SK-N-SH treated with all-trans-retinoic acid at 6 μM for 48 hours (cell line): ENCODE measurements around the gene DOK6.

Experiments
- ATAC-seq: fragments of 200-7000 bp; cut with Tn5 transposase; 3 replicates; pipeline ENCODE4 v1.9.1; 2020; ENCODE audit warnings: mild to moderate bottlenecking, moderate library complexity
- ARNTL ChIP-seq: fragments of 450-650 bp; formaldehyde crosslinking; IDR thresholded peaks from 2 replicates; pipeline ENCODE4 v1.5.0; 2020; ENCODE audit warnings: low read depth, mild to moderate bottlenecking, moderate library complexity, borderline replicate concordance
- BACH2 ChIP-seq: fragments of 250-450 bp; sonication (Bioruptor Pico); IDR thresholded peaks from 2 replicates; pipeline ENCODE4 v1.9.0; 2021; ENCODE audit warnings: mild to moderate bottlenecking, borderline replicate concordance
- CSDC2 ChIP-seq: fragments of 250-450 bp; sonication (Bioruptor Pico); IDR thresholded peaks from 2 replicates; pipeline ENCODE4 v1.5.0; 2020; ENCODE audit warnings: mild to moderate bottlenecking, moderate library complexity
- CSRNP3 ChIP-seq: fragments of 250-450 bp; sonication (Bioruptor Pico); IDR thresholded peaks from 2 replicates; pipeline ENCODE4 v1.5.1; 2021; ENCODE audit warnings: mild to moderate bottlenecking, moderate library complexity
- ESRRG ChIP-seq: fragments of 250-450 bp; sonication (Bioruptor Pico); IDR thresholded peaks from 2 replicates; pipeline ENCODE4 v1.6.1; 2021; ENCODE audit warnings: mild to moderate bottlenecking
- GLIS3 ChIP-seq: fragments of 250-450 bp; sonication (Bioruptor Pico); IDR thresholded peaks from 2 replicates; pipeline ENCODE4 v1.5.0; 2020; ENCODE audit warnings: mild to moderate bottlenecking, moderate library complexity
- ISL1 ChIP-seq: fragments of 250-450 bp; sonication (Bioruptor Pico); IDR thresholded peaks from 2 replicates; pipeline ENCODE4 v2.1.2; 2022; ENCODE audit warnings: mild to moderate bottlenecking, moderate library complexity
- OSR1 ChIP-seq: fragments of 250-450 bp; sonication (Bioruptor Pico); IDR thresholded peaks from 2 replicates; pipeline ENCODE4 v1.8.0; 2022; ENCODE audit warnings: moderate library complexity, mild to moderate bottlenecking, inconsistent platforms
- PATZ1 ChIP-seq: fragments of 250-450 bp; sonication (Bioruptor Pico); IDR thresholded peaks from 2 replicates; pipeline ENCODE4 v1.8.0; 2020; ENCODE audit warnings: mild to moderate bottlenecking, moderate library complexity, borderline replicate concordance
- POU6F1 ChIP-seq: fragments of 250-450 bp; sonication (Bioruptor Pico); IDR thresholded peaks from 2 replicates; pipeline ENCODE4 v1.8.0; 2021; ENCODE audit warnings: low read depth, mild to moderate bottlenecking, moderate library complexity, borderline replicate concordance
- PPARA ChIP-seq: fragments of 250-450 bp; sonication (Bioruptor Pico); IDR thresholded peaks from 2 replicates; pipeline ENCODE4 v1.5.0; 2020; ENCODE audit warnings: mild to moderate bottlenecking, borderline replicate concordance
- RARB ChIP-seq: fragments of 250-450 bp; sonication (Bioruptor Pico); IDR thresholded peaks from 2 replicates; pipeline ENCODE4 v1.8.0; 2021; ENCODE audit warnings: mild to moderate bottlenecking, moderate library complexity
- SNAI2 ChIP-seq: fragments of 250-450 bp; sonication (Bioruptor Pico); IDR thresholded peaks from 2 replicates; pipeline ENCODE4 v1.5.0; 2020; ENCODE audit warnings: mild to moderate bottlenecking, moderate library complexity
- TCF4 ChIP-seq: fragments of 250-450 bp; sonication (Bioruptor Pico); IDR thresholded peaks from 2 replicates; pipeline ENCODE4 v1.8.0; 2021; ENCODE audit warnings: mild to moderate bottlenecking, moderate library complexity, borderline replicate concordance
- TSHZ2 ChIP-seq: fragments of 250-450 bp; sonication (Bioruptor Pico); IDR thresholded peaks from 2 replicates; pipeline ENCODE4 v1.5.0; 2020; ENCODE audit warnings: mild to moderate bottlenecking, moderate library complexity
- ZC3H10 ChIP-seq: fragments of 250-450 bp; sonication (Bioruptor Pico); IDR thresholded peaks from 2 replicates; pipeline ENCODE4 v1.5.1; 2021; ENCODE audit warnings: mild to moderate bottlenecking, moderate library complexity
- ZFP3 ChIP-seq: fragments of 250-450 bp; sonication (Bioruptor Pico); IDR thresholded peaks from 2 replicates; pipeline ENCODE4 v1.5.0; 2020; ENCODE audit warnings: mild to moderate bottlenecking, moderate library complexity
- ZFP30 ChIP-seq: fragments of 450-650 bp; formaldehyde crosslinking; IDR thresholded peaks from 2 replicates; pipeline ENCODE4 v1.5.0; 2022; ENCODE audit warnings: mild to moderate bottlenecking, moderate library complexity
- ZNF565 ChIP-seq: fragments of 450-650 bp; formaldehyde crosslinking; conservative IDR thresholded peaks from 2 replicates; pipeline ENCODE4 v1.5.0; 2020; ENCODE audit warnings: low read depth, mild to moderate bottlenecking, moderate library complexity
- ZNF70 ChIP-seq: fragments of 450-650 bp; formaldehyde crosslinking; IDR thresholded peaks from 2 replicates; pipeline ENCODE4 v1.5.0; 2020; ENCODE audit warnings: mild to moderate bottlenecking, moderate library complexity
- ZNF8 ChIP-seq: fragments of 450-650 bp; formaldehyde crosslinking; IDR thresholded peaks from 2 replicates; pipeline ENCODE4 v1.5.0; 2020; ENCODE audit warnings: mild to moderate bottlenecking, moderate library complexity

DOK6 gene

GRCh38 chr18:69703461-69703860 is 302.8 kb downstream of the DOK6 start:
- ATAC-seq, result no peak
- TF ChIP-seq BACH2 (CRISPR knock-in tag) (no peak), ZFP3 (CRISPR knock-in tag) (no peak), ZNF565 (CRISPR knock-in tag) (no peak), ZNF70 (CRISPR knock-in tag) (no peak)

- no peak for ATAC-seq
- TF ChIP-seq RARB (CRISPR knock-in tag) (no peak), ESRRG (CRISPR knock-in tag) (no peak)
Observed at GRCh38 chr18:69705987-69706386, 305.3 kb downstream of the DOK6 start.

GRCh38 chr18:69708844-69709243 is 308.2 kb downstream of the DOK6 start:
- no peak for ATAC-seq
- no peak for TF ChIP-seq CSRNP3
- TF ChIP-seq PATZ1 (CRISPR knock-in tag), result no peak
- no peak for TF ChIP-seq ESRRG (CRISPR knock-in tag)
- TF ChIP-seq ZNF8 (CRISPR knock-in tag), result no peak
- TF ChIP-seq ZFP3 (CRISPR knock-in tag), result no peak
- TF ChIP-seq SNAI2 (CRISPR knock-in tag), result no peak
- no peak for TF ChIP-seq RARB (CRISPR knock-in tag)
- TF ChIP-seq CSDC2 (CRISPR knock-in tag), result no peak
- no peak for TF ChIP-seq ARNTL (CRISPR knock-in tag)
- no peak for TF ChIP-seq TCF4 (CRISPR knock-in tag)
- no peak for TF ChIP-seq OSR1

GRCh38 chr18:69715191-69715795 is 314.6 kb downstream of the DOK6 start:
- ATAC-seq, result no peak

More at GRCh38 chr18:69715191-69715795, 314.6 kb downstream of the DOK6 start:
- TF ChIP-seq SNAI2 (CRISPR knock-in tag) (no peak), GLIS3 (no peak), PPARA (CRISPR knock-in tag) (no peak), ZNF8 (CRISPR knock-in tag) (no peak), ZNF565 (CRISPR knock-in tag) (no peak), ARNTL (CRISPR knock-in tag) (no peak), ZNF70 (CRISPR knock-in tag) (no peak), ZC3H10 (CRISPR knock-in tag) (no peak), TCF4 (CRISPR knock-in tag) (no peak), BACH2 (CRISPR knock-in tag) (no peak), RARB (CRISPR knock-in tag) (no peak), CSRNP3 (no peak), ISL1 (CRISPR knock-in tag) (no peak), ESRRG (CRISPR knock-in tag) (no peak), POU6F1 (CRISPR knock-in tag) (no peak), ZFP30 (CRISPR knock-in tag) (no peak), TSHZ2 (no peak)
